Activated naive CD4-positive, alpha-beta T cell treated with anti-CD3 and anti-CD28 coated beads, Interleukin-2, amount 50 U/mL, for 24 hours (primary cell): ENCODE measurements around the gene SCPEP1.
"Not testable (repeated sequence)": the region's sequence is repeated elsewhere in the genome, so short reads cannot be mapped to it uniquely, and the experiment has no call there.

Experiments
- H3K27ac Mint-ChIP-seq: one replicate; pipeline ENCODE4 v1.8.0; 2021; ENCODE audit warnings: mild to moderate bottlenecking, mixed read lengths
- H3K27me3 Mint-ChIP-seq: one replicate; pipeline ENCODE4 v1.8.0; 2021; ENCODE audit warnings: mixed read lengths
- H3K36me3 Mint-ChIP-seq: one replicate; pipeline ENCODE4 v1.8.0; 2021; ENCODE audit warnings: mixed read lengths
- H3K4me1 Mint-ChIP-seq: one replicate; pipeline ENCODE4 v1.8.0; 2021; ENCODE audit warnings: mixed read lengths
- H3K4me3 Mint-ChIP-seq: one replicate; pipeline ENCODE4 v1.8.0; 2021; ENCODE audit warnings: mild to moderate bottlenecking, mixed read lengths
- H3K9me3 Mint-ChIP-seq: one replicate; pipeline ENCODE4 v1.8.0; 2021; ENCODE audit warnings: mixed read lengths

Gene SCPEP1

DNA sequence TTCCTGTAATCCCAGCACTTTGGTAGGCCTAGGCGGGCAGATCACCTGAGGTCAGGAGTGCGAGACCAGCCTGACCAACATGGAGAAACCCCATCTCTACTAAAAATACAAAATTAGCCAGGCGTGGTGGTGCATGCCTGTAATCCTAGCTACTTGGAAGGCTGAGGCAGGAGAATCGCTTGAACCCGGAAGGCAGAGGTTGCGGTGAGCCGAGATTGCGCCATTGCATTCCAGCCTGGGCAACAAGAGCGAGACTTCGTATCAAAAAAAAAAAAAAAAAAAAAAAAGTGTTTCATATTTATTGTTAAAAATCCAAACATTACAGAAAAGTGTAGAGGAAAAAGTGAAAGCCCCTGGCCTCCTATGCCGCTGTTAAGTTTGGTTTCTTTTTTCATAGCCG is 2.6 kb downstream of the SCPEP1 start:
- peaks cover 24% of the 10 kb centered on the region for H3K4me1 Mint-ChIP-seq
- H3K27ac Mint-ChIP-seq, H3K36me3 Mint-ChIP-seq, H3K9me3 Mint-ChIP-seq, H3K4me3 Mint-ChIP-seq, H3K27me3 Mint-ChIP-seq: not testable (repeated sequence)

DNA sequence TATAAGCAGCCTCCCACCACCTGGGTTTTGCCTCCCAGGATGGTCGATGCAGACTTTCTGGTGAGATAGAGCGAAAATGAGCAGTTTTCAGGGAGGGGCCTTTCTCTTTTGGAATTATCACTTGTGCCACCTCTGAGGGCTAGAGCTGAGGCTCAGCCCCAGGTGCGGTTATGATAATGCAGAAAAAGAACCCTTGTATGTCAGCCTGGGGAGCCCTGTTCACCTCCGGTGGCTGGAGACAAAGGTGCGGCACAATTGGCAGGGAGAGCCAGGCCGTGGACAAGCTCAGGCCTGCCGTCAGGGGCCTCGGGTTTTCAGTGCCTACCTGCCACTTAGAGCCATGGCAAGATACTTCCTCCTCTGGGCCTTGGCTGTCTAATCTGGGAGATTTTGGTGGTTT is 4.4 kb downstream of the SCPEP1 start:
- H3K4me1 Mint-ChIP-seq, result peaks cover 16% of the 10 kb centered on the region
- no peaks in the 10 kb centered on the region for H3K27me3 Mint-ChIP-seq
- peaks cover 9% of the 10 kb centered on the region for H3K36me3 Mint-ChIP-seq
- no peaks in the 10 kb centered on the region for H3K9me3 Mint-ChIP-seq
- H3K4me3 Mint-ChIP-seq, result no peak overlapping the region
- no peak overlapping the region for H3K27ac Mint-ChIP-seq

DNA sequence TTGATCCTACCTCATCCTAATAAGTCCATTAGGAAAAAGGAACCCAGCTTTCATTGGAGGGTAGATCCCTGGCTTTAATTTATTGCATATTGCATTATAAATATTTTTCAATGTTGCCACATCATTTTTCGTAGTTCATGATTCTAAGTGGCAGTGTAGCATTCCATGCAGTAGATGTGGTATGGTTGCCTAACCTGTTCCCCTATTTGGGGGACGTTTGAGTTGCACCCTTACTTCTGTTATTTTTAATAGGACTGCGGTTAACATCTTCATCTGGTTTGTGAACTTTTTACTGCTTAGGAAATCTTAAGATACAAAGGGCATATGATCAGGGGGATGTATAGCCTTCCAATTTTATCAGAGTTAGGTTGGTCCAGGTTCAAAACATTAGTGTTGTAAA is 5.4 kb downstream of the SCPEP1 start:
- no peak overlapping the region for H3K4me3 Mint-ChIP-seq
- H3K4me1 Mint-ChIP-seq, result peaks cover 11% of the 10 kb centered on the region
- no peaks in the 10 kb centered on the region for H3K27me3 Mint-ChIP-seq
- peaks cover 10% of the 10 kb centered on the region for H3K36me3 Mint-ChIP-seq
- no peak overlapping the region for H3K27ac Mint-ChIP-seq
- no peaks in the 10 kb centered on the region for H3K9me3 Mint-ChIP-seq

DNA sequence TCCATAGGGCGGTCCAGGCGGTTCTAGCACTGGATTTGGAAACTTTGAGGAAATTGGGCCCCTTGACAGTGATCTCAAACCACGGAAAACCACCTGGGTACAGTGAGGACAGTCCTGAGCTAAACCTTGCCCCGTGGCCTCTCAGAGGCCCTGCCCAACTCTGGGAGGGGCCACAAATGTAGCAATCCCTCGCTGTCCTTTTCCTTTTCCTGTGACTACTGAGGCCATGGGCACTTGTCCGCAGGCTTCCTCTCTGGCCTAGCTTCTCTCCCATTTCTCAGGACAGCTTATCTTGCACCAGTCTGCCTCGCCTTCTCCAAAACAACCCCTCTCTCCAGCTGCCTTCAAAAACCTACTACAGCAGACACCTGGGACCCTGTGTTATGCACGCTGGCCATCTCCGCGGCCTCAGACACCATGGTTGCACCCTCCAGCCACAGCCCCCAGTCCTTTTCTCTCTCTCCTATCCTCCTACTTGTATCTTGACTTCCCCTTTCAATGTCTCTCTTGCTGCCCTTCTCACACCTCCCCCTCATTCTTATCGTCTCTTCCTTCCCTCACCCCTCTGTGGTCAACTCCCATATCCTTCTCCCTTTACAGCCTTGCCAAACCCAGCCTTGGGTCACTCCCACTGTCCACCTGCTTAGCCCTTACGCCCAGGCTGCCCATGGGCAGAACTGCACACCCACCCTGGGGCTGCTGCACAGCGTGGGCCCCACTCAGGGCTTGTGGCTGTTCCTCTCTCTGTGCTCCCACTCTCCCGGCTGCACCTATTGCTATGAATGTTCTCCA is 7.6 kb downstream of the SCPEP1 start:
- Mint-ChIP-seq H3K9me3 (no peaks in the 10 kb centered on the region), H3K4me1 (no peaks in the 10 kb centered on the region), H3K27ac (no peak overlapping the region), H3K36me3 (peaks cover 14% of the 10 kb centered on the region), H3K27me3 (no peaks in the 10 kb centered on the region), H3K4me3 (no peak overlapping the region)

DNA sequence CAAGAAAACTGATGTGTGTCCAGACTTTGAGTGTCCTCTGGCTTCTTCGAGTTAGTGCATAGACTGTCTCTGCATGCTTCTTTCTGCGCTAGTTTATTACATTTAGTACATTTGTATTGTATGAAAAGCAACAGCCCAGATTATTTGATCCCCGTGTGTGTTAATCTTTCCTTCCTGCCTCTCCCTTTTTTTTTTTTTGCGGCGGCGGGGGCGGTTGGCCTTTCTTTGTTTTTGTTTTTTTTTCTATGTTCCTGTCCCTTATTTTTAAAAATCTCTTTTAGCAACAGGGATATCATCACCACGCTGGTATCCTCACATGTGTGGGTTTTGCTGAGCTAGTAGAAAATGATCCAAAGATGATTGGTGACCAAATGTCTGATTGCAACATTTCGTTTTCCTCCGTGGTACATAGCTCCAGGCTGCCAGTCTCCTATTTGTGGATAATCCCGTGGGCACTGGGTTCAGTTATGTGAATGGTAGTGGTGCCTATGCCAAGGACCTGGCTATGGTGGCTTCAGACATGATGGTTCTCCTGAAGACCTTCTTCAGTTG is 9.4 kb downstream of the SCPEP1 start:
- Mint-ChIP-seq H3K27ac (no peak overlapping the region), H3K27me3 (no peaks in the 10 kb centered on the region), H3K9me3 (no peaks in the 10 kb centered on the region), H3K4me1 (no peaks in the 10 kb centered on the region), H3K4me3 (no peak overlapping the region), H3K36me3 (peaks cover 17% of the 10 kb centered on the region)

DNA sequence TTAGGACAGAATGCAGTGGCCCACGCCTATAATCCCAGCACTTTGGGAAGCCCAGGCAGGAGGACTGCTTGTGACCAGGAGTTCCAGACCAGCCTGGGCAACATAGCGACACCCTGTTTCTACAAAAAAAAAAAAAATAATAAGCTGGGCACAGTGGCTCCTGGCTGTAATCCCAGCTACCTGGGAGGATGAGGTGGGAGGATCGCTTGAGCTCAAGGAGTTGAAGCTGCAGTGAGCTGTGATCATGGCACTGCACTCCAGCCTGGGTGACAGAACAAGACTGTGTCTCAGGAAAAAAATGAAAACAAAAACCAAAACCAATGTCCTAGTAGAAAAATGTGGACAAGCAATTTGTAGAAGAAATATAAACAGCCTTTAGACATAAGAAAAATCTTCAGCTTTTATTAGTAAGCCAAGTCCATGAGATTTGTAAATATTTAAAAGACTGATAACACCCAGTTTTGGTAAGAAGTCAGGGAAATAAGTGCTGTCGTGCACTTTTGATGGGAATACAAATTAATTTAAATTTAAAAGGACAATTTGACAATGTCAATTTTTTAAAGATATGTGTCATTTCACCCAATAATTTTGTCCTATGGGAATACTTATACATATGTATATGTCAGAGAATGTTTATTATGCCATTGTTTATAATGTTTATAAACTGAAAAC is 11.1 kb downstream of the SCPEP1 start:
- no peak overlapping the region for H3K4me3 Mint-ChIP-seq
- H3K27ac Mint-ChIP-seq, result no peak overlapping the region
- H3K9me3 Mint-ChIP-seq, result no peaks in the 10 kb centered on the region
- no peaks in the 10 kb centered on the region for H3K4me1 Mint-ChIP-seq
- H3K36me3 Mint-ChIP-seq, result peaks cover 17% of the 10 kb centered on the region
- no peaks in the 10 kb centered on the region for H3K27me3 Mint-ChIP-seq

DNA sequence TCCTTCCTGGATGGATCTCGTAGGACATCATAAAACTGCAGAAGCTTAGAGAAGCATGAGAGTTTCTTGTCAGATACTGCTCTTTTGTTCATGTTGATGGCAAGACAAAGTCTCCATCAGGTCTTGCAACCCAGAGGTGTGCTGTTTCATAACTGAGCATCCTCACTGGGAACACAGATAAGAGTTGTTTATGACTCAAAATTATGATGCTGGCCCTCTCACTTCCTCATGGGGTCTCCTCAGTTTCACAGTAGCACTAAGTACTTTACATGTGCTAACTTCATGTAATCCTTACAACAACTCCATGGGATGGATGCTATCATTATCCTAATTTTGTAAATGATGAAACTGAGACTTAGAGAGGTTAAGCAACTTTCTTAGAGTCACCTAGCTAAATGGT is 14.4 kb downstream of the SCPEP1 start:
- H3K27me3 Mint-ChIP-seq, result no peaks in the 10 kb centered on the region

DNA sequence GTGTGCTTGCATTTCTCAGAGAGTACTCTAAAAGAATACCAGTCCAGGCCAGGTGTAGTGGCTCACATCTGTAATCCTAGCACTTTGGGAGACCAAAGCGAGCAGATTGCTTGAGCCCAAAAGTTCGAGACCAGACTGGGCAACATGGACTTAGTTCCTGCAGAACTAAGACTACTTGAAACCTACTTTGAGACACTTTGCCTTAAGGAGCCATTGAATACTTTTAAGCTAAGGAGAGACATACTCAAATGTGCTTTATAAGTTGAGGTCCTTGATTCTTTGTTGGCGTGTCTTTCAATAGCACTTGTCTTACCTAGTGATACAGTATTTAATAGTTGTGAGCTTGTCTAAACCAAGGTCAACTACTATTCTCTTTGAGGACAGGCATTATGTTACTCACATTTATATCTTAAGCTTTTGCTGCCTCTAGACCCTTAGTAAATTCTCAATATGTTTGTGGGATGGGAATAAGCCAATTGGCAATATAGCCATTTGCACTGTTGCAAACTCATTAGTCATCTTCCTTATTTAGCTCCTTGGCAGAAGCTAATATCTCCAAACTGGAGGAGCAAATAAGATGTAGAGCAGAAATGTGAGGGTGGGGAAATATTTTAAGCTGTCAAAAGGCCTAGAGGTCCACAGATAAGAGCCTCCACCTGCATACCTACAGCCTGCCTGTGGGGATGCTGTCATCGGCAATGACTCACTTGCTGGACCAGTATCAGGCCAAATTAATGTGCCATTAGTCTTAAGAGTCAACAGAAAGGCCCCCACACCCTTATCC is 16.3 kb downstream of the SCPEP1 start:
- H3K27me3 Mint-ChIP-seq, result no peaks in the 10 kb centered on the region
- no peaks in the 10 kb centered on the region for H3K4me1 Mint-ChIP-seq
- no peaks in the 10 kb centered on the region for H3K9me3 Mint-ChIP-seq
- no peak overlapping the region for H3K4me3 Mint-ChIP-seq
- H3K27ac Mint-ChIP-seq, result no peak overlapping the region
- peaks cover 12% of the 10 kb centered on the region for H3K36me3 Mint-ChIP-seq

More for the DNA sequence above, 14.4 kb downstream of the SCPEP1 start:
- no peak overlapping the region for H3K4me3 Mint-ChIP-seq
- H3K36me3 Mint-ChIP-seq, result peaks cover 10% of the 10 kb centered on the region
- H3K9me3 Mint-ChIP-seq, result no peaks in the 10 kb centered on the region
- H3K27ac Mint-ChIP-seq, result no peak overlapping the region
- H3K4me1 Mint-ChIP-seq, result no peaks in the 10 kb centered on the region

DNA sequence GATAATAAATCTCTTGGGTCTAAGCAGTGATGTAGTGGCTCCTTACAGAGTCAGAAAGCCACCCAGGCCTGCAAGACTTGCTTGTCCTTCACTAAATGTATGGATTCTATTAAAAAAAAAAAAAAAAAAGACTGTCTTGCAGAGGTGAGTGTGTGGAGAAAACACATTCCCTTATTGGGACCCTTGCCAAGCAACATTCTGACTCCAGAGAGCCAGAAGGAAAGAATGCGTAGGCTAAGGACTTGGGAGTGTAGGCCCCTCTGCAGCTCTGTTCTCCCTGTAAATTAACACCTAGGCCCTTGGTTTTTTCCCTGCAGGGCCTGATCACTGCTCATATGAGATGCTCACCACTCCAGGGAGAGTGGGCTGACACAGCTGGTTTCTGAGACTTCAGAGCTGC is 17.8 kb downstream of the SCPEP1 start:
- Mint-ChIP-seq H3K36me3 (peaks cover 11% of the 10 kb centered on the region), H3K27me3 (no peaks in the 10 kb centered on the region), H3K27ac (no peak overlapping the region), H3K4me1 (no peaks in the 10 kb centered on the region), H3K4me3 (no peak overlapping the region), H3K9me3 (no peaks in the 10 kb centered on the region)

DNA sequence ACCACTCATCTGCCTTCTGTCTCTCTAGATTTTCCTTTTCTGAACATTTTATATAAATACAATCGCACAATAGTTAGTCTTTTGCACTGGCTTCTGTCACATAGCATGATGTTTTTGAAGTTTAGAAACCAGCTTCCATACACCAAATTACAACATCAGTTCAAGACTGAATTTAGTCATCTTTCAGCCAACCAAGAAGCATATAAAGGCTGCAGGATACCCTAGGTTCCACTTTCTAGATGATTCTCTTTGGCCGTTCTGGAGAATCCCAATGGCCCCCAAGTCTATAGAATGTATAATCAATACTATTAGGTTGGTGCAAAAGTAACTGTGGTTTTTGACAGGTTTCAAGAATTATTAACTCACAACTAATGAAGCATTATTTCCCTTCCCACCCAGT is 19.4 kb downstream of the SCPEP1 start:
- no peak overlapping the region for H3K4me3 Mint-ChIP-seq
- H3K36me3 Mint-ChIP-seq, result peaks cover 8% of the 10 kb centered on the region
- no peaks in the 10 kb centered on the region for H3K9me3 Mint-ChIP-seq
- no peak overlapping the region for H3K27ac Mint-ChIP-seq
- no peaks in the 10 kb centered on the region for H3K4me1 Mint-ChIP-seq
- no peaks in the 10 kb centered on the region for H3K27me3 Mint-ChIP-seq

DNA sequence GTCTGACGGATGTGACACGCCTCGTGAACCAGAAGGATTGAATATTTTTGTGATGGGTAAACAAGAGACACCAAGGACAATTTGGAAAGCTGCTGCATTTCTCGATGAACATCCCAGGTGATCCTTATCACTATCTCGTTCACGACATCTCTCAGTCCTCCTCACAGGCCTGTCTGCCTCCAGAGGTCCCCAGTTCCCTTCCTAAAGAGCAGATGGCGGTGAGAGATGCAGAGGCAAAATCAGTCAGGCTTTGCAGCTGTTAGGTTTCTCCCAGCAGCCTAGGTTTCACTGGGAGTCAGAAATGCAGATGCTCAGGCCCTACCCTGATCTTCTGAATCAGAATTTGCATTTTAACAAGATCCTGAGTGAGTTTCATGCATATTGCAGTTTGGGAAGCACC is 23.6 kb downstream of the SCPEP1 start:
- no peak overlapping the region for H3K4me3 Mint-ChIP-seq
- peaks cover 9% of the 10 kb centered on the region for H3K36me3 Mint-ChIP-seq
- H3K27me3 Mint-ChIP-seq, result no peaks in the 10 kb centered on the region
- no peak overlapping the region for H3K27ac Mint-ChIP-seq
- no peaks in the 10 kb centered on the region for H3K9me3 Mint-ChIP-seq
- no peaks in the 10 kb centered on the region for H3K4me1 Mint-ChIP-seq

DNA sequence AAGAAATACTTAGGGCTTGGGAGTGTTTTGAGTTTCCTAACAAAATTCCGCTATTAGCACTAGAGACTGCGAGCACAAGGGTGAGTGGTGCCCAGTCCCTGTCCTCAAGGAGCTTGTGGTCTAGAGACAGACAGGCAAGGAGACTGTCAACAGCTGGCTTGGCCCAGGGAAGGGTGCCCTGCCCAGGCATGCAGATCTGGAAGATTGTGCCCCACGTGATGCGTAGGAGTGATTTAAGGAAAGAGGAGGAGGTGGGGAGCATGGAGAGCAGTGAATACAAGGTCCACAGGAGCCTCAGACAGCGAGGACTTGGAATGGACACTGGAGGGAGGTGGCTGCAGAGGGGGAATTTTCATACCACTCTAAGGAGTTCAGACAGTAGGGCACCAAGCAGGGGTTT is 25.0 kb downstream of the SCPEP1 start:
- Mint-ChIP-seq H3K36me3 (peaks cover 5% of the 10 kb centered on the region), H3K4me3 (no peak overlapping the region), H3K9me3 (no peaks in the 10 kb centered on the region), H3K27ac (no peak overlapping the region), H3K4me1 (no peaks in the 10 kb centered on the region), H3K27me3 (no peaks in the 10 kb centered on the region)

DNA sequence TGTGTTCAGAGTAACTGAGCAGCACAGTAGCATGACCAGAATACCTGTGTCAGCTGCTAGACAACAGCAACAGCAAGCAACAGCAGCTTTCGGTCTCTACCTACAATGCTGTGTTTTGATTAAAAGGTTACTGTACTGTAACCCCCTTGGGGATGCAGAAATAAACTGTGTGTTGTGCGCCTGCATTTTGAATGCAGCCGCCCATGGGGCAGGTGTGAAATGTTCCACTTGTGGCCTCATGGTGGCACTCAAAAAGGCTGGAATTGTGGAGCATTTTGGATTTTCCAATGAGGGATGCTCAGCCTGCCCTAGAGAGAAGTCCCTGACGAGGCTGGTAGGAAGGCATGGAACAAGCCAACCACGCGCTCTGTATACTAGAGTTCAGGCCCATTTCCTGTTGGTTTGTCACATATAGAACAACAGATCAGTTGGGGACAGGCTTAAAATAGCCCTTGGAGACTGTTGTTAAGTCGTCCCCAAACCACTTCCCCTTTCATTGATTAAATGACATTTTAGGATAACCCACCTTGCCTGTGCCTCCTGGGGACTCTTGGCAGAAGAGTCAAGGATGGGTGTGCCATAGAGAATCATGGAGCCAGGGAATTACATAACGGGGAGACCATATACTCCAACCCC is 27.1 kb downstream of the SCPEP1 start:
- no peak overlapping the region for H3K27ac Mint-ChIP-seq
- no peak overlapping the region for H3K4me3 Mint-ChIP-seq
- peaks cover 2% of the 10 kb centered on the region for H3K36me3 Mint-ChIP-seq
- no peaks in the 10 kb centered on the region for H3K9me3 Mint-ChIP-seq
- H3K4me1 Mint-ChIP-seq, result peaks cover 3% of the 10 kb centered on the region
- no peaks in the 10 kb centered on the region for H3K27me3 Mint-ChIP-seq

DNA sequence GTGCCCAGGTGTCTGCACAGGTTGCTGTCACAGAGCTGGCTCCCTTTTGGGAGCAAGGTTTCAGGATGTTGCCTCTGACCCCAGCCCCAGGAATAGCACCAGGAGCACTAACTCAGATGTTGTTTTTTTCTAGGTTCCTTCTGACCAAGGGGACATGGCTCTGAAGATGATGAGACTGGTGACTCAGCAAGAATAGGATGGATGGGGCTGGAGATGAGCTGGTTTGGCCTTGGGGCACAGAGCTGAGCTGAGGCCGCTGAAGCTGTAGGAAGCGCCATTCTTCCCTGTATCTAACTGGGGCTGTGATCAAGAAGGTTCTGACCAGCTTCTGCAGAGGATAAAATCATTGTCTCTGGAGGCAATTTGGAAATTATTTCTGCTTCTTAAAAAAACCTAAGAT is 28.1 kb downstream of the SCPEP1 start:
- Mint-ChIP-seq H3K27me3 (no peaks in the 10 kb centered on the region), H3K27ac (no peak overlapping the region), H3K36me3 (peaks cover 2% of the 10 kb centered on the region), H3K4me1 (peaks cover 9% of the 10 kb centered on the region), H3K9me3 (no peaks in the 10 kb centered on the region), H3K4me3 (no peak overlapping the region)

DNA sequence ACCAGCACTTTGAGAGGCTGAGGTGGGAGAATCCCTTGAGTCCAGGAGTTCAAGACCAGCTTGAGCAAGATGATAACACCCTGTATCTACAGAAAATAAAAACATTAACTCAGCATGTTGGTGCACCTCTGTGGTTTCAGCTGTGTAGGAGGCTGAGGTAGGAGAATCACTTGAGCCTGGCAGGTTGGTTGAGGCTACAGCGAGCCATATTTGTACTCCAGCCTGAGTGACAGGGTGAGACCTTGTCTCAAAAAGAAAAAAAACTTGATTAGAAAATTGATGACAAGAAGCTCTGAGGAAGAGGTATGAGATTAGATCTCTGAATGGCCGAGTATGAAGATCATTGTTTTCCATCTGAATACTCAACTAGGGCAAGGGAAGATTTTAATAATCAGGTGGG is 31.0 kb downstream of the SCPEP1 start:
- H3K4me1 Mint-ChIP-seq, result peaks cover 9% of the 10 kb centered on the region
- H3K4me3 Mint-ChIP-seq, result no peak overlapping the region
- no peaks in the 10 kb centered on the region for H3K27me3 Mint-ChIP-seq
- H3K36me3 Mint-ChIP-seq, result no peaks in the 10 kb centered on the region
- no peak overlapping the region for H3K27ac Mint-ChIP-seq
- no peaks in the 10 kb centered on the region for H3K9me3 Mint-ChIP-seq
